GM19025 (cell line): ENCODE measurements around the gene RWDD3.

Source experiments
- ATAC-seq: cut with Tn5 transposase; IDR thresholded peaks from one replicate; pipeline ENCODE4 v1.9.1; 2021; ENCODE audit warnings: mild to moderate bottlenecking, low read depth, moderate library complexity; ENCODE audit not compliant: unreplicated experiment

RWDD3 gene

DNA sequence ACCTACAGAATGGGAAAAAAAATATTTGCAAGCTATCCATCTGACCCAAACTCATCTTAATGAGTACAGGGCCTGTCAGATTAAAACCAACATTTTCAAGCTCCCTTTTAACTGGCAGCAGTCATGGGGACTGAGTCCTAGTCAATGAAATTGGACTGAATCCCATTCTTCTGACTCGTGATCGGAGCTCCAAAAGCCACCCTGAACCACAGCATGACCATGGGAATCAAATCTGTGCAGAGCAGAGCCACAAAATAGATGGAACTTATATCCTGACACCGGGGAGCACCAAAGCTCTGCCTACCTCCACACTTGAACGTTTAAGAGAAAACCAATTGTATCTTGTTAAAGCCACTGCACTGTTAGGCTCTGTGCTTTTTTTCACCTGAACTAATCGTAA lies 5.0 kb upstream of the RWDD3 start:
- ATAC-seq = no peak

DNA sequence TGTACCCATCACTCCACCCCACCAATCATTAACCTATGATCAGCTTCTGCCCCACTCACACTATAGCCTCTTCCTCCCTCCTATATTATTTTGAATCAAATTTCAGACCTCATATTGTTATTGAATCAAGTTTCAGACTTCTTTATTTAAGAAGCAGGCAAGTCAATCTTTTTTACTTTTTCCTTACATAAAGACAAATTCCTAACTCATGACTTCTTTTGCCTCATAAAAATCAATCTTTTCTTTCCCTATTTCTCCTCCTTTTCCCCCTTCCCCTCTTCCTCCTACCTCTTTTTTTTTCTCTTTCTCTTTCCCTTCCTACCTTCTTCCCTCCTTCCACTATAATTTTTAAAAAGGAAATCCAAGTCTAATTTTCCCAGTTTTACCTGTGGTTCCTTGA lies 4.3 kb upstream of the RWDD3 start:
- ATAC-seq = no peak

DNA sequence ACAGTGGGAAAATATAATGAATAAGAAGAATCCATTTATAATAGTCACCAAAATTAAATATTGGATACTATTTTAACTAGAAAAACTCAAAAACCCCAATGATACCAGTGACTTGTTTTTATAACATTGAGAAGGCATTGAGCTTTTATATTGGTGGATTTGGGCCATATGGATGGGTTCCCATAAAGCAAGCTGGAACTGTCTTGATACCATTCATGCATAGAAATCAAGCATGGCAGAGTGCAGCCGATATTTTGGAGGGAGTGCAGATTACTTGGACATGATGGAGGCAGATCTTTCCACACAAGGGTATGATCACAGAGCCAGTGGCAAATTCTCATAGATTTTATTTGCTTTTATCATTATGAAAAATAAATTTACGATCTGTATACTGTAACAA lies 3.8 kb upstream of the RWDD3 start:
- no peak for ATAC-seq

DNA sequence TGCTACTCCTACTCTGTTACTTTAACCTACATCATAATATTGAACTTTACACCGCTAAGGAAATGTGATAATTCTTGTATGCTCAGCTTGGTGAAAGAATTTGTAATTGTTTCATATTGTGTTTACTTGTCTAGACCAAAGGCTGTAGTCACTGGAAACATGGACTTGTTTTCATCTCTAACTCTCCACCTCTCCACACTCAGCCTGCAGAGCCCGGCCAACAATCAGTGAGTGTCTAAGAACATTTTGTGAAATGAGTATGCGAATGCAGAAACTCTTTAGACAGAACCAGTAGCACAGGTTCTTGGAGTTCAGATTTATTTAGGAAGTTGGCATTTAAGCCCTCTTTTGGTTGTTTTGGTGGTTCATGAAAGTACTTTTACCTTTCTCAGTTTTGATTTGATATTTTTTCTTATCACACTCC lies 3.2 kb upstream of the RWDD3 start:
- no peak for ATAC-seq

DNA sequence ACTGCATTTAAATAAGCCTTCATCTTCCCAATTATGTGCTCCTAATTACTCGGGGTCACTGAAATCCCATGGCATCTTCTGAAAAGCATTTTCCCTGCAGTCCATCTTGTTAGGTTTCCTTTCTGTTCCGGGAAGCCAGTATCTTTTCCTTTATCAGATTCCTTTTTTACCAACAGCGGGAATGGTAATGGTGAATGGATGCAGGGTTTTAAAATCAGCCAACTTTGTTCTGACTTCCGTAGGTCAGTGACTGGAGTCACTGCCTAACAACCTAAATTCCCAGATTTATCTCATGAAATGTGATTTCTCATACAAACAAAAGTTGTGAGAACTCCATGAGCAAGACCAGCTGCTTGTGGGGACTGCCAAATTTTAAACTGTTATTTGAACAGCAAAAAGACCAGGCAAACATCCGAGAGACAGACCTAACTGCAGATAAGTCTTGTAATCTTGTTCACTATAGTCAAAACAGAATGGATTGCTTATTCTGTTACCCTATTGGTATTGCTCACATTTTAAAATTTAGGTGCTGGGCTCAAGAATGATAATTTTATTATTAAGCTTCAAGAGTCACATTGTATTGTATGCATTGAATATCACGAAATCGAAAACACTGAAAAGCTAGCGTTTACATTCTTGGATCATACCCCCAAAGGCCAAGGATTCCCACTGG lies 1.2 kb upstream of the RWDD3 start:
- ATAC-seq = no peak

DNA sequence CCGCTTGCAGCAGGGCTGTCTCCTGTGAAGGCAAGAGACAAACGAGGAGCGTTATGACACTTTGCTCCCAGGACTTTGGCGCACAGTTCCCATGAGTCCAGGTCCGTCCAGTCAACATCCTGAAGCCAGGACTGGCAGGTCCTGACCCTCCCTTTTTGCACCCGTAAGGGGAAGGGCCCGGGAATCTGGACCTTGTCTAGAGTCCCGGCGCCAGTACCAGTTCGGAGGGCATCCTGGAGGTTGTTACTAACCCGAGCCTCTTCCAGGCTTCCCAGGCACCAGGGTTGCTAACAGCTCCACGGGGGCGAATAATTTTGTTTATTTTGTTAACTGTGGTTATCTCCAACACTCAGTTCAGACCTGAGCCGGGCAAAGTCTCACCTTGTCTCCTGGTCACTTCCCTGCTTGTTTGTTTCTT lies 682 bp upstream of the RWDD3 start:
- ATAC-seq = no peak

GRCh38 chr1:95236784-95237575 lies 3.0 kb downstream of the RWDD3 start:
- no peak for ATAC-seq

DNA sequence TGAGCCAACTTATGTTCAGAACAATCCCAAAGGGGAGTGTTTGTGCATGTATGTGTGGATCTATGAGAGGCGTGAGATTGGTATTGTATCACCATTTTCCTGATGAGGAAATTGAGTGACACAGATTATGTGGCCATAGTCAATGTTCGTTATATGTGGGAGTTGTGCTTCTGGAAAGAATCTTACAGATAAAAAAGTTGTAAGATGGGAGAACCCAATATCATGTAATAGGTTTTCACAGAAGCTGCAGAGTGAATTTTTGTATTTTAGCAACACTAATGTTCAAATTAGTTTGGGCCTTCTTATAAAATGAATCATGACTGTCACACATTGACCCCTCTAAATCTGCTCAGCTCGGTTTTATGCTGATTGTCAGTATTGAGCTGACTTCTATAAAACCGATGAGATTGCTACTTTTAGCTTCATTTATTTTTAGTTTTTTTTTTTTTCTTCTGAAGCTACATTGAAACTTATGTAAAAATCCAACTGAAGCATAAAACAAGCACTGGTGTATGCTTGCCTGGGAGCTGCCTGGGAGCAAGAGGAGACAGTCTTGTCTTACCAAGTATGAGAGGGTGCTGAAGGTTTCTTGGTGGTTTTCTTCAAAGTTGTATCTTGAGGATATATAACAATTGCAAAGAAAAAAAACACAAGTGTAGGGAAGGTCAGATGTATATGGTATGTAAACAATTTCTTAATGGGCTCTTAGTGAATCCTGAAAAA lies 4.1 kb downstream of the RWDD3 start:
- no peak for ATAC-seq

GRCh38 chr1:95245029-95245428 lies 11.0 kb downstream of the RWDD3 start:
- no peak for ATAC-seq

DNA sequence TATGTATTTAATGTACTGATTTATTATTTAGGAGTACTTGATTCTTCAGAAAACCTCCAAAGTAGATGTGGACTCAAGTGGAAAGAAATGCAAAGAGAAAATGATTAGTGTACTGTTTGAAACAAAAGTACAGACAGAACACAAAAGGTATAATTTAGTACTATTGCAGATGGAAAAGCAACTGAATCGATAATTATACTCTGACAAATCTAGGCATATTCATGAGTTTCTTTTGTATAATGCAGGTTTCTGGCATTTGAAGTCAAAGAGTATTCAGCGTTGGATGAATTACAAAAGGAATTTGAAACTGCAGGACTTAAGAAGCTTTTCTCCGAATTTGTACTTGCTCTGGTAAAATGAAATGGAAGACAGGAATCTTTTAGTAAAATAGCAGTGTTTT lies 12.5 kb downstream of the RWDD3 start:
- ATAC-seq = no peak

- no peak for ATAC-seq
These were observed 13.6 kb downstream of the RWDD3 start for GRCh38 chr1:95247607-95248006.

DNA sequence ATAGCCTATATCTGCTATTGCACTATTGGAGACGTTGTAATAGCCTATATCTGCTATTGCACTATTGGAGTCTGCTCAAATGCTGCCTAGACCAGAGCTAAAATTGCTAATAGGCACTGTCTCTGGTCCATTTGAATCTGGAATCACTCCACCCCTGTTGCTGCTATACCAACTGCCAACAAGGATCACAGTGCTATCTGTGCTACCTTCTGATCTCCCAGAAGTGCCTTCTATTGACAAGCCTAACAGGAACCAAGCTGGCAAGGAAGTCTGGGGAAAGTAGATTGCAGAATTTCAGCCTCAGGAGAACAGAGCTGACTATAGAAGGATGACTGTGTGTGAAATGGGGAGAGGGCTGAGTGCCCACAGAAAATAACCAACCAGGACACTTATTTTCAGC lies 15.9 kb downstream of the RWDD3 start:
- ATAC-seq = no peak

GRCh38 chr1:95252422-95252821 lies 18.4 kb downstream of the RWDD3 start:
- no peak for ATAC-seq

DNA sequence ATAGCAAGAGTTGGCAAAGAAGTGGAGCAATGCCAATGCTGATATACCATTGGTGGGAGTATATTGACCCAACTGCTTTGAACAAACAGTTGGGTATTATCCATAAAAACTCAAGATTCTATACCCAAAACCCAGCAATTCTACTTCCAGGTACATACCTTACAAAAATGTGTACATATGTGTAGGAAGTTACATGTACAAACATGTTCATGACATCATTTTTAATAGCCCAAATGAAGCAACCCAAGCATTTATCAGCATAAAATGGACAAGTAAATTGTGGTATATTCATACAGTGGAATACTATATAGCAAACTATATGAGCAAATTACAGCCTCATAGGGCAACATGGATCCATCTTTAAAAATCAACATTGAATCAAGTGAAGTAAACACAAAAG lies 20.9 kb downstream of the RWDD3 start:
- ATAC-seq = no peak

DNA sequence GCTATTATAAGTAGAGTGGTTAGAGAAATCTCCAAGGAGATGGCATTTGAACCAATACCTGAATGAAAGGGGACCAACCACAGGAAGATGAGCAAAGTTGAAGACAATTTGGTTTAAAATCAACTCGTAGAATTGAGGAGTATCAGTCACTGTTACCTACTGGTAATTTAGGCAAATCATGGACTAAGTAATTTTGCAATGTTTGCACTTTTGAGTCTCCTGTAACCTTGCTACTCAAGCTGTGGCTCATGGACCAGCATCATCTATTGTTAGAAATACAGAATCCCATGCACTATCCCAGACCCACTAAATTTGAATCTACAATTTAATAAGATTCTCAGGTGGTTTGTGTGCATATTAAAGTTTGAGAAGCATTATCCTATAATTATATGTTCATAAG lies 21.8 kb downstream of the RWDD3 start:
- no peak for ATAC-seq

DNA sequence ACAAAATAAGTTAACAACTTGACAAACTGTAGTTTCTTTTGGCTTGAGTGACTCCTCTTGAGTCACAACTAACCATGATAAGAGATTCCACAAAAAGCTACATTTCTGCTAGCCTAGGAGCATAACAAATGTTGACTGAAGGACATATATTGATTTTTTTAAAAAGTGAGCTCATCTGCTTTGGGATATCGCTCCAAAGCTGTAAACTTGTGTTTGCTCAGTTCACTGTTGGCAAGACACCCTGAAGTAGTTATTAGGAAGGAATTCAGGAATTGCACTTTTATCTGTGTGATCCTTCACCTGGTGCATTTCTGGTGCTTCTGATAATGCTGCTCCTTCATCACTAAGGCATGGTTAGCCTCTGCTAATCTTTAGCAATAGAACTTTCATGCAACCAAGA lies 23.7 kb downstream of the RWDD3 start:
- no peak for ATAC-seq

- ATAC-seq = no peak
These were observed 25.2 kb downstream of the RWDD3 start for GRCh38 chr1:95259245-95259644.

DNA sequence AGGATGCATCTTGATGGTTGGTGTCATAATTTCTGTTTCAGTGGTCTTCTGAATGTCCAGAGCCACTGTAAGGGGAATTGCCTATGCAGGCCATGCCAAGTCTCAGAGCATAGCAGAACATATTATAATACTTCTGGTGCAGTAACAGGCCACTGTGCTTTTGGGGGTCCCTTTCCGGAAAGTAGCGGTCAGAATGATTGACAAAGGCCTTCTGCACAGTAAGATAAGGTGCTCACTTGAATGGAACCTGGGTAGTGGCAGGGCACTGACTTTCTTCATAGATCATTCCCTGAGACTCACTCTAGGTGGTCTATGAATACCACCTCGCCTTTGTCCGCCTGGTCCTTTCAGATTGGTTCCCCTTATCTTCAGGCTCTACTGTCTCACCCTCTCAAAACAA lies 28.9 kb downstream of the RWDD3 start:
- ATAC-seq = no peak

GRCh38 chr1:95263450-95263849 lies 29.4 kb downstream of the RWDD3 start:
- no peak for ATAC-seq

GRCh38 chr1:95265106-95265505 lies 31.1 kb downstream of the RWDD3 start:
- ATAC-seq = no peak

- no peak for ATAC-seq
These were observed 42.4 kb downstream of the RWDD3 start for GRCh38 chr1:95276429-95276828.
